ENCODE data around the gene MAP6D1.
A peak's percentile ranks its signal among the peaks of the same experiment; 100 is the strongest.

The MAP6D1 gene

DNA sequence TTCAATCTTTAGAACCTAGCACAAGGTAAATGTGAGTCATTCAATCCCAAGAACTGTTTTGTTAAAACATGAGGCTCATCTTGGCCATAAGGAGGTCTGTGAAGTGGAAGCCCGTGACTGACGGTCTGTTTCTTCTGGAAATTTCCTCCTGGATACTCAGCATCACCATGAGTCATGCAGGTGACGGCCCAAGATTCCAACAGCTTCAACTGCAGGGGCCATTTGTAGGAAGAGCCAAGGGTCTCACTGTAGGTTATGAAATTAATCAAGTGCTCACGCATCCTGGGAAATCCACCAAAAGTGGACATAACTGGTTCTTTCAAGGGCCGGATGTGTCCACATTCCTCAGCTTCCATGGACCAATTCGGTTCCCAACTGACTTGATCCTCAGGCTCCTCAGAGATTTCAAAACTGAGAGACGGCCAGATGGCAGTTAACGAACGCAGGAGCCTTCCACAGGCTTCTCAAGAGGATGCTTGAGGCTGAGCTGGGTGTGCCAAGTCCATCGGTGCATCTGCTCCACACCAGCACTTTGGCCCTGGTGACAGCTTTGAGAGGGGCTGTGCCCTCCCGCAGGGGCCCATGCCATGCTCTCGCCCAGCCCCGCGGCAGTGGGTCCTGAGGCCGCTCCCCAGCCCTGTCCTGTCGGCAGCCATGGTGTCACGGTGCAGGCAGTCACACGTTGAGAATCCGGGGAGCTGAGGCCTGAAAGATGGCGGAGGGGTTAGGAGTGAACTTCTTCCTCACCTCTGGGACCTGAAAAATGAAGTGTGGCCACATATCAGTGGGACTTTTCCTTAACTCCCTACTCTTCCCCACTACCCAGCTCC, 8.5 kb downstream of the MAP6D1 start:
- Histone ChIP-seq H3K9me3 (ENCODE audit: insufficient read depth, low read length, severe bottlenecking) (no peaks in the 10 kb centered on the region), H2AFZ (ENCODE audit: low read depth, low read length) (no peak overlapping the region)
- ATAC-seq (ENCODE audit: insufficient read depth, low read depth) = no peak

GRCh38 chr3:183815951-183816475, 9.4 kb downstream of the MAP6D1 start:
- no peak for DNase-seq

More for the DNA sequence above, 8.5 kb downstream of the MAP6D1 start:
- no peaks in the 10 kb centered on the region for H4K20me1 ChIP-seq (ENCODE audit: insufficient read depth, low read length)
- no peak overlapping the region for H3K4me3 ChIP-seq (ENCODE audit: low read depth in 1 of 2, low read length in 2 of 2)
- H3K79me2 ChIP-seq (ENCODE audit: insufficient read depth, low read length) = no peaks in the 10 kb centered on the region
- H3K4me1 ChIP-seq (ENCODE audit: insufficient read depth, low read length) = no peaks in the 10 kb centered on the region
- H3K27ac ChIP-seq (ENCODE audit: low read length) = no peak overlapping the region
- no peak for TF ChIP-seq EZH2 (IDR thresholded peaks at IDR 0.05; ENCODE audit: borderline replicate concordance, low read depth, low read length, severe bottlenecking)
- H3K9ac ChIP-seq (ENCODE audit: low read depth, low read length) = no peak overlapping the region
- no peak overlapping the region for H3K4me2 ChIP-seq (ENCODE audit: insufficient read depth, low read length)
- peaks cover 28% of the 10 kb centered on the region for H3K36me3 ChIP-seq (ENCODE audit: insufficient read depth, low read length)
- H3K27me3 ChIP-seq (ENCODE audit: insufficient read depth, low read length, poor library complexity) = no peaks in the 10 kb centered on the region
- no peak for DNase-seq

GRCh38 chr3:183815563-183815940, 9.8 kb downstream of the MAP6D1 start:
- Histone ChIP-seq H3K4me2 (ENCODE audit: insufficient read depth, low read length) (no peak overlapping the region), H4K20me1 (ENCODE audit: insufficient read depth, low read length) (no peaks in the 10 kb centered on the region), H2AFZ (ENCODE audit: low read depth, low read length) (no peak overlapping the region), H3K36me3 (ENCODE audit: insufficient read depth, low read length) (peaks cover 41% of the 10 kb centered on the region), H3K9me3 (ENCODE audit: insufficient read depth, low read length, severe bottlenecking) (no peaks in the 10 kb centered on the region), H3K4me3 (ENCODE audit: low read depth in 1 of 2, low read length in 2 of 2) (no peak overlapping the region), H3K27me3 (ENCODE audit: insufficient read depth, low read length, poor library complexity) (no peaks in the 10 kb centered on the region), H3K79me2 (ENCODE audit: insufficient read depth, low read length) (no peaks in the 10 kb centered on the region), H3K9ac (ENCODE audit: low read depth, low read length) (no peak overlapping the region), H3K27ac (ENCODE audit: low read length) (no peak overlapping the region), H3K4me1 (ENCODE audit: insufficient read depth, low read length) (no peaks in the 10 kb centered on the region)
- TF ChIP-seq EZH2 (IDR thresholded peaks at IDR 0.05; ENCODE audit: borderline replicate concordance, low read depth, low read length, severe bottlenecking) (no peak), CTCF (IDR thresholded peaks at IDR 0.05; ENCODE audit: borderline replicate concordance, extremely low read depth, low read length, poor library complexity, severe bottlenecking) (no peak)
- DNase-seq = no peak
- ATAC-seq (ENCODE audit: insufficient read depth, low read depth) = peak; percentile 22; the same call in 1 of the 3 replicates

More at GRCh38 chr3:183815951-183816475, 9.4 kb downstream of the MAP6D1 start:
- no peaks in the 10 kb centered on the region for H3K4me1 ChIP-seq (ENCODE audit: insufficient read depth, low read length)
- no peaks in the 10 kb centered on the region for H3K27me3 ChIP-seq (ENCODE audit: insufficient read depth, low read length, poor library complexity)
- TF ChIP-seq CTCF (IDR thresholded peaks at IDR 0.05; ENCODE audit: borderline replicate concordance, extremely low read depth, low read length, poor library complexity, severe bottlenecking) (no peak), EZH2 (IDR thresholded peaks at IDR 0.05; ENCODE audit: borderline replicate concordance, low read depth, low read length, severe bottlenecking) (no peak)
- no peak overlapping the region for H3K4me3 ChIP-seq (ENCODE audit: low read depth in 1 of 2, low read length in 2 of 2)
- no peak overlapping the region for H3K27ac ChIP-seq (ENCODE audit: low read length)
- no peaks in the 10 kb centered on the region for H3K79me2 ChIP-seq (ENCODE audit: insufficient read depth, low read length)
- no peak overlapping the region for H2AFZ ChIP-seq (ENCODE audit: low read depth, low read length)
- H3K9me3 ChIP-seq (ENCODE audit: insufficient read depth, low read length, severe bottlenecking) = no peaks in the 10 kb centered on the region
- H3K36me3 ChIP-seq (ENCODE audit: insufficient read depth, low read length) = peaks cover 36% of the 10 kb centered on the region
- H3K9ac ChIP-seq (ENCODE audit: low read depth, low read length) = no peak overlapping the region
- ATAC-seq (ENCODE audit: insufficient read depth, low read depth) = no peak
- no peak overlapping the region for H3K4me2 ChIP-seq (ENCODE audit: insufficient read depth, low read length)
- no peaks in the 10 kb centered on the region for H4K20me1 ChIP-seq (ENCODE audit: insufficient read depth, low read length)

DNA sequence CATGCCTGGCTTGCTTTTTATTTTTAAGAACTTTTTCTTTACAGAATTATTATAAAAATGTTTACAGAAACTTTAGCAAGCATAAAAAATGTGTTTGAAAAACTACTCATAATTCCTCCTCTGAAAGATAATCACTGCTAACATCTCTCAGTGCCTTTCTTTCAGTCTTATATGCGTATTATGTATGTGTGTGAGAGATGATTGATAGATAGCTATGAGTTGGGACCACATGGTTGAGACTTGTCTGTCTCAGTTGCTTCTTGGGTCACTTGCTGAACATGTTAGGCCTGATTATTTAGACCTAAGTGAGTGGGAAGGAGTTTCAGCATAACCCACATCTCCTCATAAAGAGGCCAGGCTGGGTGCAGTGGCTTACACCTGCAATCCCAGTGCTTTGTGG, 11.1 kb downstream of the MAP6D1 start:
- Histone ChIP-seq H3K27me3 (ENCODE audit: insufficient read depth, low read length, poor library complexity) (no peaks in the 10 kb centered on the region), H3K79me2 (ENCODE audit: insufficient read depth, low read length) (no peaks in the 10 kb centered on the region), H4K20me1 (ENCODE audit: insufficient read depth, low read length) (no peaks in the 10 kb centered on the region), H2AFZ (ENCODE audit: low read depth, low read length) (no peak overlapping the region), H3K36me3 (ENCODE audit: insufficient read depth, low read length) (peaks cover 54% of the 10 kb centered on the region), H3K4me3 (ENCODE audit: low read depth in 1 of 2, low read length in 2 of 2) (no peak overlapping the region), H3K9ac (ENCODE audit: low read depth, low read length) (no peak overlapping the region), H3K27ac (ENCODE audit: low read length) (no peak overlapping the region), H3K4me2 (ENCODE audit: insufficient read depth, low read length) (no peak overlapping the region), H3K4me1 (ENCODE audit: insufficient read depth, low read length) (no peaks in the 10 kb centered on the region), H3K9me3 (ENCODE audit: insufficient read depth, low read length, severe bottlenecking) (no peaks in the 10 kb centered on the region)
- ATAC-seq (ENCODE audit: insufficient read depth, low read depth) = no peak
- DNase-seq = no peak
- TF ChIP-seq EZH2 (IDR thresholded peaks at IDR 0.05; ENCODE audit: borderline replicate concordance, low read depth, low read length, severe bottlenecking) = no peak
- no peak for TF ChIP-seq CTCF (IDR thresholded peaks at IDR 0.05; ENCODE audit: borderline replicate concordance, extremely low read depth, low read length, poor library complexity, severe bottlenecking)

All from DND-41 (cell line).